Trophoblast cell (in vitro differentiated cells and primary cell): Measurements from ENCODE around the gene CDR2L.

ENCODE experiments used
- DNase-seq, 2 donors: peaks; one replicate each; pipeline ENCODE4 v3.0.0-alpha.2; 2016
- H2AFZ ChIP-seq: 2 replicates; pipeline ENCODE4 v1.6.1; 2013; ENCODE audit warnings: low read length, moderate library complexity, mild to moderate bottlenecking; ENCODE audit not compliant: insufficient read depth, poor library complexity
- H2AK5ac ChIP-seq: 2 replicates; pipeline ENCODE4 v1.6.1; 2013; ENCODE audit warnings: mild to moderate bottlenecking, low read length
- H2BK120ac ChIP-seq: 2 replicates; pipeline ENCODE4 v1.6.1; 2013; ENCODE audit warnings: low read length, mild to moderate bottlenecking, moderate library complexity; ENCODE audit not compliant: insufficient read depth, poor library complexity
- H2BK12ac ChIP-seq: 2 replicates; pipeline ENCODE4 v1.6.1; 2013; ENCODE audit warnings: mild to moderate bottlenecking, low read length, moderate library complexity
- H2BK5ac ChIP-seq: 2 replicates; pipeline ENCODE4 v1.6.1; 2013; ENCODE audit warnings: low read length, low read depth, moderate library complexity, mild to moderate bottlenecking; ENCODE audit not compliant: poor library complexity
- H3K14ac ChIP-seq: 2 replicates; pipeline ENCODE4 v1.6.1; 2013; ENCODE audit warnings: mild to moderate bottlenecking, low read length
- H3K18ac ChIP-seq: 2 replicates; pipeline ENCODE4 v1.6.1; 2013; ENCODE audit warnings: mild to moderate bottlenecking, low read length
- H3K23ac ChIP-seq: 2 replicates; pipeline ENCODE4 v1.6.1; 2013; ENCODE audit warnings: low read length
- H3K27ac ChIP-seq: 2 replicates; pipeline ENCODE4 v1.5.1; 2013; ENCODE audit warnings: low read depth, mild to moderate bottlenecking, inconsistent platforms, low read length, moderate library complexity
- H3K27me3 ChIP-seq: 2 replicates; pipeline ENCODE4 v1.6.1; 2013; ENCODE audit warnings: inconsistent platforms, mild to moderate bottlenecking, low read length, moderate library complexity; ENCODE audit not compliant: insufficient read depth
- H3K36me3 ChIP-seq, 2 experiments: 1 replicate in 1 of 2; 2 replicates in 1 of 2; pipeline ENCODE4 v1.6.1; 2013; ENCODE audit warnings: low read length in 2 of 2, mild to moderate bottlenecking in 2 of 2, moderate library complexity in 1 of 2; ENCODE audit not compliant: insufficient read depth in 2 of 2, control insufficient read depth in 1 of 2
- H3K4ac ChIP-seq: 2 replicates; pipeline ENCODE4 v1.6.1; 2013; ENCODE audit warnings: low read depth, mild to moderate bottlenecking, low read length, moderate library complexity
- H3K4me1 ChIP-seq, 2 experiments: 1 replicate in 1 of 2; 2 replicates in 1 of 2; pipeline ENCODE4 v1.6.1; 2013; ENCODE audit warnings: low read length in 2 of 2, mild to moderate bottlenecking in 2 of 2, moderate library complexity in 1 of 2; ENCODE audit not compliant: insufficient read depth in 2 of 2, control insufficient read depth in 1 of 2
- H3K4me2 ChIP-seq: 2 replicates; pipeline ENCODE4 v1.6.1; 2013; ENCODE audit warnings: inconsistent platforms, mild to moderate bottlenecking, low read length, moderate library complexity
- H3K4me3 ChIP-seq: 2 replicates; pipeline ENCODE4 v1.5.1; 2013; ENCODE audit warnings: mild to moderate bottlenecking, low read depth, low read length, inconsistent platforms
- H3K79me1 ChIP-seq: one replicate; pipeline ENCODE4 v1.6.1; 2013; ENCODE audit warnings: low read length
- H3K79me2 ChIP-seq: 2 replicates; pipeline ENCODE4 v1.6.1; 2013; ENCODE audit warnings: low read length, mild to moderate bottlenecking; ENCODE audit not compliant: control insufficient read depth, insufficient read depth, poor library complexity
- H3K9ac ChIP-seq: 2 replicates; pipeline ENCODE4 v1.6.1; 2013; ENCODE audit warnings: mild to moderate bottlenecking, low read length
- H3K9me3 ChIP-seq: 2 replicates; pipeline ENCODE4 v1.6.1; 2013; ENCODE audit warnings: low read depth, mild to moderate bottlenecking, control low read depth, inconsistent platforms, low read length; ENCODE audit not compliant: insufficient read depth
- H4K12ac ChIP-seq: 2 replicates; pipeline ENCODE4 v1.6.1; 2013; ENCODE audit warnings: low read depth, mild to moderate bottlenecking, low read length, moderate library complexity
- H4K8ac ChIP-seq: 2 replicates; pipeline ENCODE4 v1.6.1; 2013; ENCODE audit warnings: low read depth, mild to moderate bottlenecking, low read length, moderate library complexity
- H4K91ac ChIP-seq: one replicate; pipeline ENCODE4 v1.6.1; 2013; ENCODE audit warnings: low read depth, mild to moderate bottlenecking, low read length, moderate library complexity
- WGBS: extraction: QIAGEN DNeasy Blood & Tissue Kit; methylation state at CpG from one replicate; pipeline ENCODE4 v1.1.7; 2013; ENCODE audit warnings: missing lambda C conversion rate; ENCODE audit not compliant: insufficient read length, insufficient coverage; ENCODE audit errors: extremely low coverage; 5-methylcytosine and 5-hydroxymethylcytosine counted together

The CDR2L gene

DNA sequence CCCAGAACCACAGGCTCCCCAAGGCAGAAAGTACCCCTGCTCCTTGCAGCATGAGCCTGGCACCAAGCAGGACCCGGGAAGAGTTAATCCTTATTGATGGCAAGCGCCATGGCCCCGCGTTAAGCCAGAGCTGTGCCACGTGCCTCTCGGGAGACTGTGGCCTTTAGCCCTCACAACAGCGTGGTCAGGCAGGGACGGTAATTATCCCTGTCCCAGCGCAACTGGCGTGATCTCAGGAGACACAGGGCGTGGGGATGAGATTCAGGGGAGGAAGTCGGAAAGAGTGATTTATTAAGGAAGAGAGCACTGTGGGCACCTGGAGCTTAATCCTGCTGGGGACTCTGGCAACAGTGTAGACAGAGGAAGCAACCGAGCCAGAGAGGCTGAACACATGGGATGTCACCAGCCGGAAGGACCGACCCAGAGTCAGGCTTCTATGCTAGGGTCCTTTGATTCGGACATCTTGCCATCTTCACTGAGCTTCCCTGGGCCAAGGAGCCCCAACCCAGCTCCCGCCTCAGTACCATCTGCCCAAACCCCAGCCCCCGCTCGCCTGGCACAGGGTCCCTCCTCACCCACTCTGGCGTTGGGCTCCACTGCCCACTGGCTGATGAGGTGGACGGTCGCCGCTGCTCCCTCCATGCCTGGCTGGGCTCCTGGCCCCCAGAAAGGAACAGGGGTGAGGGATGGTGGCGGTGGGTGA, 34.9 kb upstream of the CDR2L start:
- DNase-seq, result no peak
- H3K79me2 ChIP-seq, result no peaks in the 10 kb centered on the region
- H2AFZ ChIP-seq, result no peak overlapping the region
- H3K14ac ChIP-seq, result no peak overlapping the region
- H3K4ac ChIP-seq, result no peak overlapping the region
- no peaks in the 10 kb centered on the region for H3K36me3 ChIP-seq
- H4K8ac ChIP-seq, result no peak overlapping the region
- no CpG with 5 or more reads among the region's 24 CpGs for WGBS
- no peak overlapping the region for H2AK5ac ChIP-seq
- H3K23ac ChIP-seq, result no peak overlapping the region
- H4K91ac ChIP-seq, result no peak overlapping the region
- no peaks in the 10 kb centered on the region for H3K4me1 ChIP-seq
- H2BK120ac ChIP-seq, result no peak overlapping the region
- H3K18ac ChIP-seq, result no peak overlapping the region
- no peak overlapping the region for H3K9ac ChIP-seq
- no peak overlapping the region for H3K4me3 ChIP-seq
- no peaks in the 10 kb centered on the region for H3K79me1 ChIP-seq
- H3K9me3 ChIP-seq, result peaks cover 3% of the 10 kb centered on the region
- no peak overlapping the region for H2BK5ac ChIP-seq
- H3K27ac ChIP-seq, result no peak overlapping the region
- H2BK12ac ChIP-seq, result no peak overlapping the region
- no peaks in the 10 kb centered on the region for H3K27me3 ChIP-seq
- H3K4me2 ChIP-seq, result no peak overlapping the region
- no peak overlapping the region for H4K12ac ChIP-seq

DNA sequence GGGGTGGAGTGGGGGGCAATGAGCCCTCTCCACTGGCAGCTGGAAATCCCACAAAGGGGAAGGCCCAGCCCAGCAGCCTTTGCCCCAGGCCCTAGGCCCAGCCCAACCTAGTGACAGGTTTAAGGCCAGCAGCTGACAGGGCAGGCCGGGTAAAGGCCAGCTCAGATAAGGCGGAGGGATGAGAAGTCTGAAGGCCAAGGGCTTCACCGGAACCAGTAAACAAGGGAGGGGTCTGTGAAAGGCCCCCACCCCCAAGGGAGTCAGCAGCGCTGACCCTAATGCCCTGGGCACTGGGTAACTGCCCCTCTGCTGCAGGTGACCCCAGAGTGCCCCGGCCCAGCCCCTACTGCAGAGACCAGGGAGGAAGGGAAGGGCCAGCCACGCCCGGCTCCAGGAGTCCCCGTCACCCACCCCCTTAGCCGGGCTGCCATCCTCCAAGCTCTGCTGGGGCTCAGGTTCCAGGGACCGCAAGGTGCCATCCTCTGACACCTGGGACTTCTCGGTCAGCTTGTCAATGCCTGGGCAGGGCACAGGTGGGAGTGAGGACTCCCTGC, 34.2 kb upstream of the CDR2L start:
- no peaks in the 10 kb centered on the region for H3K36me3 ChIP-seq
- H3K9ac ChIP-seq, result no peak overlapping the region
- no peak overlapping the region for H2BK5ac ChIP-seq
- no peak overlapping the region for H4K8ac ChIP-seq
- no peak overlapping the region for H2AFZ ChIP-seq
- no peak overlapping the region for H2AK5ac ChIP-seq
- no peak overlapping the region for H4K12ac ChIP-seq
- no peaks in the 10 kb centered on the region for H3K4me1 ChIP-seq
- H2BK12ac ChIP-seq, result no peak overlapping the region
- DNase-seq, result no peak
- H3K4me2 ChIP-seq, result no peak overlapping the region
- H2BK120ac ChIP-seq, result no peak overlapping the region
- H3K4ac ChIP-seq, result no peak overlapping the region
- H3K9me3 ChIP-seq, result peaks cover 3% of the 10 kb centered on the region
- no peak overlapping the region for H3K14ac ChIP-seq
- H3K27ac ChIP-seq, result no peak overlapping the region
- no peak overlapping the region for H3K23ac ChIP-seq
- WGBS, result no CpG with 5 or more reads among the region's 11 CpGs
- H3K79me2 ChIP-seq, result no peaks in the 10 kb centered on the region
- no peak overlapping the region for H3K4me3 ChIP-seq
- H4K91ac ChIP-seq, result no peak overlapping the region
- H3K18ac ChIP-seq, result no peak overlapping the region
- no peaks in the 10 kb centered on the region for H3K27me3 ChIP-seq
- H3K79me1 ChIP-seq, result no peaks in the 10 kb centered on the region

DNA sequence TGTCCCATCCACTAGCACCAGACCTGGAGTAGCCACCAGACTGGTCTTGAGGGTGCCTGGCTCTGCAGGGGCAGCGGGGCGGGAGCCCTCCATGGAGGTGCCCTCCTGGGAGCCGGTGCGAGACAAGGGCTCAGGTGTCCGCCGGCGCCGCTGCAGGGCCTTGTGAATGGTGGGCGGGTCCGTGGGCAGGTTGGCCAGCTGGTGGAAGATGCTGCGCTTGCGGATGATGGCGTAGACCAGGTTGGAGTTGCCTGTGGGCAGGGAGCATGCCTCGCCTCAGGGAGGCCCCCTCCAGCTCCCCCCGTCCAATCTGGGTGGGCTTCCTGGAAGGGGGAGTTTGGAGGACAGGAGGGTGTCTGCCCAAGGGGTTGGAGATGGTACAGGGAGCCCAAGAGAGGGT, 33.3 kb upstream of the CDR2L start:
- no peak overlapping the region for H3K4me2 ChIP-seq
- no peak overlapping the region for H3K18ac ChIP-seq
- H3K27ac ChIP-seq, result no peak overlapping the region
- H3K9me3 ChIP-seq, result peaks cover 3% of the 10 kb centered on the region
- no peak overlapping the region for H3K23ac ChIP-seq
- H3K27me3 ChIP-seq, result no peaks in the 10 kb centered on the region
- no peak overlapping the region for H3K4ac ChIP-seq
- H3K4me3 ChIP-seq, result no peak overlapping the region
- no peak overlapping the region for H4K8ac ChIP-seq
- no peak overlapping the region for H2AFZ ChIP-seq
- no CpG with 5 or more reads among the region's 15 CpGs for WGBS
- H4K12ac ChIP-seq, result no peak overlapping the region
- H2BK5ac ChIP-seq, result no peak overlapping the region
- no peak overlapping the region for H4K91ac ChIP-seq
- no peaks in the 10 kb centered on the region for H3K36me3 ChIP-seq
- H2BK12ac ChIP-seq, result no peak overlapping the region
- no peak for DNase-seq
- H3K9ac ChIP-seq, result no peak overlapping the region
- H3K14ac ChIP-seq, result no peak overlapping the region
- H2AK5ac ChIP-seq, result no peak overlapping the region
- no peaks in the 10 kb centered on the region for H3K4me1 ChIP-seq
- H3K79me2 ChIP-seq, result no peaks in the 10 kb centered on the region
- no peak overlapping the region for H2BK120ac ChIP-seq
- H3K79me1 ChIP-seq, result no peaks in the 10 kb centered on the region

DNA sequence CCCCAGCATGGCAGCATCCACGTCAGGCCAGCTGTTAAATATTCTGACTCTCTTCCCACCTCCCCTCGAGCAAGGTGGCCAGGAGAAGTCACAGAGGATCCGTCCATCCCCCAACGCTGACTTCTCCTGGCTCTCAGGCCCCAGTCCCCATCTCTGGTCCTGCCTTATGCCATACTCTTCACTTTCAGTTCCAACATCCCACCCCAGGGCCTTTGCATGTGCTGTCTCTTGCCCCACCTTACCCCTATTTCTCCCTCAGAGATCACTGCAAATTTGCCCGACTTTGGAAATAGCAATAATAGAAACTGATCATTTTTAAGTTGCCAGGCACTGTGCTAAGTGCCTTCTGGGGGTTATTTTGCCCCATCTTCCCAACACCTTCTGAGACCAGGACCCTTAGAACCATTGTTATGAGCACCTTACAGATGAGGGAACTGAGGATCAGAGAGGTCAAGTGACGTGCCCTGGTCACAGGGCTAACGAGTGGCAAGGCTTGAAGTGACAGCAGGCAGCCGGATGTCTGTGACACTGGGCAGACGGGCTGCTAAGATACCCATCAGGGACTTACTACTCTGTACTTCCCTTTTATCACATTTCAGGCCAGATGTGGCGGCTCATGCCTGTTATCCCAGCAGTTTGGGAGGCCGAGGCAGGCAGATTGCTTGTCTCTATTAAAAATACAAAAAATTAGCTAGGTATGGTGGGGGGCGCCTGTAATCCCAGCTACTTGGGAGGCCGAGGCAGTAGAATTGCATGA, 32.6 kb upstream of the CDR2L start:
- no peak overlapping the region for H3K4me3 ChIP-seq
- no peak overlapping the region for H3K18ac ChIP-seq
- H3K14ac ChIP-seq, result no peak overlapping the region
- no peak overlapping the region for H2BK120ac ChIP-seq
- H2BK5ac ChIP-seq, result no peak overlapping the region
- H3K4me2 ChIP-seq, result no peak overlapping the region
- no CpG with 5 or more reads among the region's 13 CpGs for WGBS
- no peak overlapping the region for H4K91ac ChIP-seq
- no peak overlapping the region for H3K4ac ChIP-seq
- H3K27ac ChIP-seq, result no peak overlapping the region
- H3K79me2 ChIP-seq, result no peaks in the 10 kb centered on the region
- H3K79me1 ChIP-seq, result no peaks in the 10 kb centered on the region
- no peak overlapping the region for H3K23ac ChIP-seq
- no peak overlapping the region for H4K12ac ChIP-seq
- H3K9me3 ChIP-seq, result peaks cover 3% of the 10 kb centered on the region
- H2BK12ac ChIP-seq, result no peak overlapping the region
- H3K9ac ChIP-seq, result no peak overlapping the region
- H3K36me3 ChIP-seq, result no peaks in the 10 kb centered on the region
- no peak overlapping the region for H4K8ac ChIP-seq
- no peaks in the 10 kb centered on the region for H3K27me3 ChIP-seq
- no peaks in the 10 kb centered on the region for H3K4me1 ChIP-seq
- H2AK5ac ChIP-seq, result no peak overlapping the region
- no peak overlapping the region for H2AFZ ChIP-seq
- DNase-seq, result no peak
